ENCODE results near the gene PREB.
A peak's percentile ranks its signal among the peaks of the same experiment; 100 is the strongest.

The PREB gene

DNA sequence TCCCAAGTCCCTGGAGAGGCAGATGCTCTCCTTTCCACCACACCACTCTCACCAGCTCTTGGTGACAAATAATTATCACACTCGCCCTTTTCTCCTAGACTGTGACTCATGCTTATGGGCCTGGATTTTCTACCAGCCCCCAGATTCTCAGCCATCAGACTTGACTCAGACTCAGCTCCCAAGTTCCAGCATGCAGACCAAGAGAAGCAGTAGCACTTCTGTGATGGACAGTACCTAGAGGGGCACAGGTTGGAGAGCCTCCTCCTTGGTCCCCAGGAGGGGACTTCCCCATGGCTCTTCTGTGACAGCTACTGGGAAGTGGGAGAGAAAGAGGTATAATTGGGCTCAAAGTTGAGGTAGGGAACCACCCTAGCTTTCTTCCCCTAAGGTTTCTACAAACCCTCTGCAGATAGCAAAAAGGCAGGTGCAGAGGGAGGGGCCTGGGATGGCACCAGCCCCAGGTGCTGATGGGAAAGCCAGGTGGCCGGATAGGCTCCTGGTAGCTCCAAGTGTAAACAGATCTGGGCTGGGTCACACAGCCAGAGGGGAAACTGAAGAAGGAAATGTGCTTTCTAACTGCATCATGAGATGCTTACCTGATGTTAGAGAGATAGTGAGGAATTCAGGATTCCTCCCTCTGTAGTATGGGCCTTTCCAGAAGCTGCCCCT lies 18.5 kb upstream of the PREB start:
- DNase-seq = no peak

DNA sequence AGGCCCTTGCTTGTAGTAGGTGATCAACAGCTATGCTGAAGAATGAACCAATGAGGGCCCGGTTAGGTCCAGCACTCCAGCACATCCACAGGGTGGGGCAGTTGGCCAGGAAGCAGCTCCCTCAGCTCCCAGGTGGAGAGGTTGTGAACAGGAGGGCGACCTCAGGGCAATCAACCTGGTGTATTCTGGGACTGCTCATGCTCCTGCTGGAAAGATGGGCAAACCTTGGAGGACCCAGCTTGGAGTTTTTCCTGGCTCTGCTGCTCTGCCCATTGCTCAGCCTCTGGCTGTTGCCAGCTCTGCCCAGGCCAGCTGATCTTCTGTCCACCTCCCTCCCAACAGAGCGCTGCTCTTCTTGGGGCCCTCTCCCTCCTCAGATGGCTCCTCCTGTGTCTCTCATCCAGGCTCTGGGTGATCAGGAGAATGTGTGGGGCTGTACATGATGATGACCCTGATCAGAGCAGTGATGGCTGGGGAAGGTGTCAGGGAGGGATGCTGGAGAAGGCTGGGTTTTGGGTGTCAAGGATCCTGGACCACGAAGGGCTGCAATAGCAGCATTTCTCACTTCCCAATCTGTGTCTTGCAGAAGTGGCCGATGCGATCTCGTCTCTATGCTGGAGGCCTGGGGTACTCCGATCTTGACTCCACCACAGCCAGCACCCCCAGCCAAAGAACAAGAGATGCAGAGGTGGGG lies 17.8 kb upstream of the PREB start:
- DNase-seq = no peak

DNA sequence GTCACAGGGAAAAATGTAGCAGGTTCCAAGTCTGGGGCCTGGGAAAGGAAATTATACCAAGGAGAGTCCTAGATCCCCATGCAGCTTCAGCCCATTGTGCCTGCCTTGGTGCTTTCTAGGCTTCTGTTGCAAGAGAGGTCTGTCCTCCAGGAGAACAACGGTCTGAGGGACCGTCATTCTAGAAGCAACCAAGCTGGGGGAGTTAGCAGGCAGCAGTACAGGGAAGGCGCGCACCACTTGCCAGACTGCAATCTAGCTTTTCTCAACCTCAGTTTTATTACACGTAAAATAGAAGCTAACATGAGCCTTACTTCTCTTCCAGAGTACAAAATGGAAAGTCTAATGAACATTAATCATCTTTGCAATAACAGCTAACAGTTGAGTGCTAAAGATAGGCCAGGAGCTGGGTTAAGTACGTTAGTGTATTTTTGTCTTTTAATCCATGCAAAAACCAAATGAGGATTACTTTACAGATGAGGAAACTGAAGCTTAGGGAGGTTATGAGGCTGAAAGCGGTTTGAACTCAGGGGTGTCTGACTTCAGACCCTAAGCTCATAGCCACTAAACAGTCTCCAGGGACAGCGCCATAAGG lies 16.3 kb upstream of the PREB start:
- peak in 1 of 56 donors; percentile 7 for DNase-seq

DNA sequence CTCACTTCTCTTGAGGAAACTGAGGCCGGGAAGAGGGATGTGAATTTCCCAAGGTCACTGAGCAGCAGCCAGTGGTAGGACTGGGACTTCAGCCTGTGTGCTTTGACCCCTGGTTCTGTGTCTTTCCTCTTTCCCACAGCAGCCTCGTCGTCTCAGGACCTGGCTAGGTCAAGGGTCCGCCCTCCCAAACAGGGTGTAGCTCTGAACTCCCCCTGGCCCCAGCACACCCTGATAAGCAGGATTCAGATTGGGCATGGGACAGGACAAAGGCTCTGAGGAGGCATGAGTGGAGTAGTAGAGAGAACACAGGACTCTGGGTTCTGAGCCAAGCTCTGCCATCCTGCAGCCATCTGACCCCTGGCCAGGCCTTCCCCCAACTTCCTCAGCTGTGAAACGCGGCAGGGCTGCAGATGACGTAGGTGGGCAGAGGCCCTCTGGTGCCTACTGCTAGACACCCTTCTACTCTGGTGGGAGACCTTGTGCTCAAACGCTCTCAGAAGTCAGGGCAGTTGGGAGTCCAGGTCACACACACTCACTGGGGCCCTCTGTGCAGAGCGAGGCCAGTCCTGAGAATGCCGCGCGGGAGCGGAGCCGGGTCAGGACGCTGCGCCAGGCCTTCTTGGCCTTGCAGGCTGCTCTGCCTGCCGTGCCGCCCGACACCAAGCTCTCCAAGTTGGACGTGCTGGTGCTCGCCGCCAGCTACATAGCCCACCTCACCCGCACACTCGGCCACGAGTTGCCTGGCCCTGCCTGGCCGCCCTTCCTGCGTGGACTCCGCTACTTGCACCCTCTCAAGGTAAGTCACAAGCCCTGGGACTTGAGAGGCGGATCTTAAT lies 15.4 kb upstream of the PREB start:
- DNase-seq = no peak

DNA sequence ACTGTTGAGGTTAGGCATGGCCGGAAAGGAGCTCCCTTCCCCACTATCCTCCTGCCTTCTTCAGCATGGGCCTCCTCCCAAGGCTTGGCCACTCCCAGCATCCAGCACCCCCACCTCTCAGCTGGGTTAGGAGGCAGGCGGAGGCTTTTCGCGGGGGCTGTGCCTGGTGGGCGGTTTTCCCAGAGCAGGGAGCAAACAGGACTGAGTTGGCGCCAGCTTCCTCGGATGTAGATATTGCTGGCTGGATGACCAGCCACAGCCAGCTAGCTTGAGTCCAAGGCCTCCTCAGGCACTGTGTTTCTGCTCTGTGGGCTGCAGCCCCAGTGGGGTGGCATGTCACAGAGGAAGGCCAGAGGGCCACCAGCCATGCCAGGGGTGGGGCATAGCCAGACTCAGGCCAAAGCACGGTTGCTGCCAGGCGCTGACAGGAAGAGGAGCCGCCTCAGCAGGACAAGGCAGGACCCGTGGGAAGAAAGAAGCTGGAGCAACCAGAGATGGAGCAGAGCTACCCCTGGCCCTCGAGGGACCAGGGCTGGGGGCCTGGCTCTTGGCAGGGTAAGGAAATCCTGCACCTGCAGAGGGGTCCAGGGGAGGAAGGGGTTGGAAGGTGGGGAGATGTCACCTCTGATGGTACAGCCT lies 14.5 kb upstream of the PREB start, which contains the start of gene TCF23:
Gene TCF23 (plus strand): TSS at position 204 of the 639 bp plus-strand sequence. CDS start 130 bp downstream, at position 334.
- DNase-seq = no peak

DNA sequence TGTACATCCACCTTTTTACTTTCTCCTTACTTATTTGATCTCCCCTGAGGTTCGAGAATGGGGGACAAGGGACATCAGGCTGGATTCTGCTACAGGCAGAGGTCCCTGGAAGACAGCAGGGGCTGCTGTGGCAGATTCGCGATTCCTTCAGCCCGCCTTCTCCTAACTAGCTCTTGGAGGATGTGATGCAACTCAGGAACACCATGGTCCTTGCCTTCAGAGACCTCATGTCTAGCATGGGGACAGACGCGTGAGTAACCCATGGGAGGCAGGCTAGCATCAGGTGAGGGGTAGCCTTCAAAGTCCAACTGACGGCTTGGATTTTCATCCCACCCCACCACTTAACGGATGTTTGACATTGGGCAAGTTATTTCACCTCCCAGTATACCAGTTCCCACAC lies 13.5 kb upstream of the PREB start:
- no peak for DNase-seq

DNA sequence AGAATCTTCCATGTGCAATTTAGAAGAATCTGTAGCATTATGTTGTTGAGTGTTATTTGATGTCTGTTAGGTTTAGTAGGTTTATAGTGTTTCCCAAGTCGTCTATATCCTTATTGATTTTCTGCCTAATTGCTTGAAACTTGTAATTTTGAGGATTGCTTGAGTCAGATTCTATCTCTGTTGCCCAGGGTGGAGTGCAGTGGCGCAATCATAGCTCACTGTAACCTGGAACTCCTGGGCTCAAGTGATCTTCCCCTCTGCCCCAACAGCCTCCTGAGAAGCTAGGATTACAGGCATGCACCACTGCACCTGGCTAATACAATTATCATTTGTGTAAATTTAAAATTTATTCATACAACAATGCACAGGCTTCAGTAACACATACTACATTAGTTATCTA lies 11.2 kb upstream of the PREB start:
- no peak for DNase-seq

DNA sequence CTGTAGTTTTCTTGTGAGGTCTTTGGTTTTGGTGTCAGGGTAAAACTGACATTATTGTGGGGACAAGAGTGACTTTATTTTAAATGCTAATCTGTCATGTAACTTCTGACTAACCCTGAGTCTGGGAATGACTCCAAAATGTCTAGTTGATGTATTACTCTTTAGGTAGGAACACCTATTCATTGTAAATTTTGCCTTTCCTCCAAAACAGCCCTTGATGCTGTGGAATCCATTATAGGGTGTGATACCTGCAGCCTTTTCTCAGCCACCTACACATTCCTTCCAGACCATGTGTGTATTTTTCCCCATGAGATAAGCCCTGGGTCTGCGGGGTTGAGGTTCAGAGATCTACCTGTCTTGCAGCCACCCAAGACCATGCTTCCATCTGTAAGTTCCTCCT lies 8.8 kb upstream of the PREB start:
- no peak for DNase-seq

DNA sequence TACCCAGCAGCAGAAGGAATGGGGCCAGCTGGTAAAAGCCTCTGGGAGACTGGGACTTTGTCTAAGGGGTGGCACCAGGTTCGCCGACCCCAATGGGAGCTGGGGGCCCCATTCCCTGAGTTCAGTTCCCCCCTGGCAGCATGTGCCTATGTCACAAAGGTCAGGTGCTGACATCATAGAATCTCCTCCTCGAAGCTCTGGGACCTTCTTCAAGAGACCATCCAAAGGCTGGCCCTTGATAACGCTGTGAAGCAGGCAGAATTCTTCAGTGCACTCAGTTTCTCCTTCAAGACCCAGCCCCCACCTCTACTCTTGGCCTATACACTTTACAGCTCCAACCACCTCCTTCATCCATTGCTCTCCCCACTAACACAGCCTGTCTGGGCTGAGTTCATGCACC lies 4.9 kb upstream of the PREB start, which contains the start of gene PRR30:
Gene PRR30 (minus strand): TSS at position 101 of the 400 bp plus-strand sequence. CDS start 1,081 bp downstream, outside the sequence.
- no peak for DNase-seq

DNA sequence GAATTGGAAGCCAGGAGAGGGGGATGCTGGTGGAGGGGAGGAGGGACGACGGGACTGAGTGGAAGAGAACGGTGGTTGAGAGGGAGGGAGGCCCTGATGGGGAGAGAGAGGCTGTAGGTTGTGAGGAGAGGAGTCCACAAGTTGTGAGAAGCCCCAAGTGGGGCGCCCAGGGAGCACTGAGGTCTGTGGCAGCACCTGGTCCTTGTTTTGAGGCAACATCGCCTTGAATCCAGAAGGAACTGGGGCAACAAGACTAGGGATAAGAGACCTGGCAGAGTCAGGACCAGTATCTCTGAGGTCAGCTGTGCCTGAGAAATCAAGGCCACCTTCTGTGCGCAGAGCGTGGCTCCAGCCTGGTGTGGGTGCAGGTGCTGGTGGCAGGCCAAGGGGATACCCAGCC lies 3.7 kb upstream of the PREB start:
- no peak for DNase-seq

DNA sequence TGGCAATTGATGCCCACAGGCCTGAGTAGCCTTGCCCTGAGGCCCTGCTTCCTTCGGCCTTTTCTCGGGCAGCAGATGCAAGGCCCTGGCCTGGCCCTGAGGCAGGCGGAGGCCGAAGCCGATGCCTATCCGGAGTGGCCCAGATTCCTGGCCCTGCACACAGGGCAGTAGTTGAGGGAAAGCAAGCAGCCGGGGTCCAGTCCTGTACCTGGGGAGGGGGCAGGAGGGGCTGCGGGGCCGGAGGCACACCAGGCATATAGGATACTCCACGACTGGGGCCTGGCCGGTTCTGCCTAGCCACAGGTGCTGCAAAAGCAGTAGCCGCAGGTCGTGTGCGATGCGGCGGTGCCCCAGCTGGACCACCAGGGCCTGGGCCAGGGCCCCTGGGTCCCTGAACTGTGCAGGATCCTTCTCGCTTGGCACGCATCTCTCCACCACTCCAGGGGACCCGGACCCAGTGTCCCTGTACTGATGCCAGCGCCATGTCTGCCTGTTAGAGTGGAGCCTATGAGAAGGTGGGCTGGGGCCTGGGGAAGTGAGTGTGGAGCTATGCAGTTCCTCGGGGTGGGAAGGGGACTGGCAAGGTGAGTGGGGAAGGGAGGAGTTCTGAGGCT lies 3.0 kb upstream of the PREB start:
- DNase-seq = no peak

DNA sequence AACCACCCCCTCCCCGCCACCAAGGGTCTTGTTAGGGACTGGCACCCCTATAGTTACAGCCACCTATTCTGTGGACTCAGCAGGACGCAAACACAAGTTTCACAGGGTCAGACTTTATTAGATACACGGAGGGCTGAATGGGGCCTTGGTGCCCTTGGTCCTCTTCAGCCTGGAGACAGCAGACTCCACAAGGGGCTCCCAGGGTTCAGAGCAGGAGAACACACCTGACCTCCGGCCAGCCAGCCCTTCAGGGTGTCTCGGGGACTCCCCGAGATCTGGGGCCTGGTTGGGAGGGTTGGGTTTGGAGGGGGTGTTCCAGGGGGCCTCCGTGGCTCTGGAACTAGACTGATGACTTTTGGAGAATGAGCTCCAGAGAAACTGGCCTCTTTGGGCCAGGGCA lies 2.3 kb upstream of the PREB start:
- no peak for DNase-seq

DNA sequence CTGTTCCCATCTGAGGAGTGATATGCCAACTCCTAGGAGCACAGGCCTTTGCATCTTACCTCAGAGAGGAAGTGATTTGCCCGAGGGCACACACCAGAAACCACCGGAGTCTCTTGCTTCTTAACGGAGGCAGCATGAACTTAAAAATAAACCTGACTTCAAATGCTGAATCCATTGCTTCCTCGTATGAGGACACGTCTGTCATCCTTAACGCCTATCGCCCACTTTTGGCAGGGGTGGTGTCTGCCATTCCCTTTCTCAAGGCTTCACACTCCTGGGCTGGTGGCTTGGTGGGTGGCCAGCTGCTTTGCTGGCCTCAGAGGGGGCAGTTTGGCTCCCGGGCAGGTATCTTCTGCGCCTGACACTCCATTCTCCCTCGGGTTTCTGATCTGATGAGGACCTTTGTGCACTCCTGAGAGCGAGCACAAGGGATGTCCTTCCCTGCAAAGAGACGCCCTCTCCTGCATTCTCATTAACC lies 1.1 kb upstream of the PREB start:
- no peak for DNase-seq

DNA sequence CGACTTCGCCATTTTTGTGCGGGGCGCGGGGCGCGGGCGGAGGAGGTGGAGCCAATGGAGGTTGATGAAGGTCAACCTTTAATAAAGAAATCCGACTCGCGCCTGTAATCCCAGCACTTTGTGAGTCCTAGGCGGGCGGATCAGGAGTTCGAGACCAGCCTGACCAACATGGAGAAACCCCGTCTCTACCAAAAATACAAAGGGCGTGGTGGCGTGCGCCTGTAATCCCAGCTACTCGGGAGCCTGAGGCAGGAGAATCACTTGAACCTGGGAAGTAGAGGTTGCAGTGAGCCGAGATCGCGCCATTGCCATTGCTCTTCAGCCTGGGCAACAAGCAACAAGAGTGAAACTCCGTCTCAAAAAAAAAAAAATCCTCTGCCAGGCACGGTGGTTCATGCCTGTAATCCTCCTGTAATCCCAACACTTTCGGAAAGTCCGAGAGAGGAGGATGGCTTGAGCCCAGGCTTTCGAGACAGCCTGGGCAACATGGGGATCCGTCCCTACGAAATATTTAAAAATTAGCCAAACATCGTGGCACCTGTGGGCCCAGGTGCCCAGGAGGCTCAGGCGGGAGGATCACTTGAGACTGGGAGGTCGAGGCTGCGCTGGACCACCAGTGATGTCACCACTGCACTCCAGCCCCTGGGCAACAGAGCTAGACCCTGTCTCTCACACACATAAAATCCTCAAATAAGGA lies 493 bp upstream of the PREB start:
- no peak for DNase-seq

DNA sequence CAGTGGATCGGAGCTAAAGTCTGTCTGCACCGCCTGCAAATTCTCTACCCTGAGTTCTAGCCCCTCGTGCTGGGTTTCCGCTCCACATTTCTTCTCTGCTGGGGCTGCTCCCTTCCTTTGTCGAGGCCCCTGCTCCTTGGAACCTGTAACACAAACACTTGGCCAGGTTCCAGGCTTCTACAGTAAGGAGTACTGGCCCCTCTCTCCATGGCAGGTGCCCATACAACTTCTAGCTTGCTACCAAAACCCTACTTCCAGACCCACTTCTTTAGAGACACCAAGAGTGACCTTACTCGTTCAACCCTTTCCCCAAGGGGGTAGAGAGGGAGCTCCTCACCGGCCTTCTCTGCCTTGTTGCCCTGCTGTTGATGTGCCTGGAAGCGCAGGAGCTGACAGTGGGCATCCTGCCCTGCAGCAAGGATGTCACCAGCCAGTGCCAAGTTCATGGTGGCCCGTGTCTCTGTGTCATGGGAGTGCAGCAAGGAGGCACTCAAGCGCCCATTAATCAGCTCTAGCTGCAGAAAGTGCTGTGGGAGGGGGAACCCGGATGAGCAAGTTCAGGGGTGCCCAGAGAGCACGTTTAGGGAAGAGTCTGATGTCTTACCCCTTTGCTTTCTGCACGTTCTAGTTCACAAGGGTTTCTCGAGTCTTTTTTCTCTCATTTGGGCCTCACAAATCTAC lies 1.1 kb downstream of the PREB start:
- peak in 2 of 56 donors; percentile 8 to 15 for DNase-seq

DNA sequence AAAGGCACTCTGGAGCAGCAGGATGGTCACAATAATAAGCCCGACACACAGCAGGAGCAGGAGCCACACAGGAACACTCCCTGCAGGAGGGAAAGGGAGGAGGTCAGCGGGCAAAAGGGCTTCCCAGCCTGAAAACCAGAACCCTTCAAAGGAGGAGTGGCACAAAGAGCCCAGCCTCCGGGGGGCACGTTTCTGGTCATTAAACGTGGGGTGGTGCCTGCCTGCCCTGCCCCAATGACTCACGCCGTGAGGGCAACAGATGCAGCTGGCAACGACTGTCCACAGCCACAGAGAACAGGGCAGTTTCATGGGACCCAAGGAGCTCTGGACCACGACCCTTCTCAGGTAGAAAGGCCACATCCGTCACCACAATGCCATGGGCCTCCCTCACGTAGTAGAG lies 3.0 kb downstream of the PREB start:
- no peak for DNase-seq

DNA sequence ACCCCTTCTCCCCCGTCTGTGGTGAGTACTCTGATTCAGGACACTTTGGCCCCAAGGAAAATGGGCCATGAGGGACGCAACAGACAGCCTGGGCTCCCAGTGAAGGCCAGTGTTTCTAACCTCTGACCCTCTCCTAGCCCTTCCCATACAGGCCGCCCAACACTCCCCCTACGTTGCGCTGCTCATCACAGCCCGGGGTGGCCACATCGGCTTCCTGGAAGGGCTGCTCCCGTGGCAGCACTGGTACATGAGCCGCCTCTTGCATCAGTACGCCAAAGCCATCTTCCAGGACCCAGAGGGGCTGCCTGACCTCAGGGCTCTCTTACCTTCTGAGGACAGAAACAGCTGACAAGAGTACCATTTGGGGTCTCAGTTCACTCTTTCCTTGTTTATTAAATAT lies 4.0 kb downstream of the PREB start:
- no peak for DNase-seq

DNA sequence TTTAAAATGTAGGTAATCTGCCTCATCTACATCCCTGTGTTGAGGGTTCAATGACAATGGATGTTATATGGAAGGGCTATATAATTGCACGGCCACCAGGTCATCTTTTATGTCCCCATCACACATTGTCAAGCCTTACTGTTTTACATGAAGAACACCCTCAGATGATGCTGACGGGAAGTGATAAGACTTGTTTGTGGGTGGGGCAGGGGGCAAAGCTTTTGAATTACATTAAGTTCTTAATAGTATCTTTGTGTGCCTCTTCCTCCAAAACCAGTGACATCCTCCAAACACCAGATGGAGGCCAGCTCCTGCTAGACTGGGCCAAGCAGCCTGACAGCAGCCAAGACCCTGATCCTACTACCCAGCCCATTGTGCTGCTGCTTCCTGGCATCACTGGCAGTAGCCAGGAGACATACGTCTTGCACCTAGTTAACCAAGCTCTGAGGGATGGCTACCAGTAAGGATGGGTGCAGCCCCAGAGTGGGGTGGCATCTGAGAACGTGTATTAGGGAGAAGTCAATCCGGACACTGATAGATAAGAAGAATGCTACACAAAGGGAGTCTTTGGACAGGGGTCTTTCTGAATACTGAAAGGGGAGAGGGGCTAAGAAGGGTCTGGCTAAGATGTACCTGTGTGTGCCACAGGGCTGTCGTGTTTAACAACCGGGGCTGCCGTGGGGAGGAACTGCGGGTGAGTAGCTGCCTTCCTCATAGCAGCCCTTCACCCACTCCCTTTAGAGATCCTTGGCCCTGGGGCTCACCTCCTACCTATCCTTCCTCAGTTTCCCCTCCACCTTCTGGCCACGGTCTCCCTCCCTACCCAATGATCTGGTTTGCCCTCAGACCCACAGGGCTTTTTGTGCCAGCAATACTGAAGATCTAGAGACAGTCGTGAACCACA lies 5.5 kb downstream of the PREB start:
- no peak for DNase-seq
